ENCODE measurements around the gene TRAPPC6A.
A peak's percentile ranks its signal among the peaks of the same experiment; 100 is the strongest.

GRCh38 chr19:45187421-45188100, 9.5 kb upstream of the TRAPPC6A start:
- peak; percentile 83 for TF ChIP-seq CTCF (IDR thresholded peaks at IDR 0.05; ENCODE audit: low read depth, low read length)
- TF ChIP-seq EZH2phosphoT487 (IDR thresholded peaks at IDR 0.05; ENCODE audit: low read depth) = no peak

All from OCI-LY3 (cell line).